H9 (cell line): Measurements from ENCODE around the gene SURF2. TPM values are rescaled to one million over a fixed set of nuclear protein-coding genes. Genes with fewer than 3 reads are reported as not detected.

Source experiments
- DNase-seq: peaks from one replicate; pipeline ENCODE4 v3.0.0-alpha.2; 2017
- H2AFZ ChIP-seq: one replicate; pipeline ENCODE4 v1.6.1; 2013; ENCODE audit warnings: mild to moderate bottlenecking, low read length, control low read depth, moderate library complexity
- H2AK5ac ChIP-seq: 2 replicates; pipeline ENCODE4 v1.6.1; 2013; ENCODE audit warnings: low read length, control low read depth, mixed read lengths; ENCODE audit not compliant: insufficient read length
- H2BK120ac ChIP-seq: one replicate; pipeline ENCODE4 v1.6.1; 2013; ENCODE audit warnings: low read depth, mild to moderate bottlenecking, low read length, control low read depth, inconsistent platforms; ENCODE audit not compliant: poor library complexity, severe bottlenecking
- H2BK12ac ChIP-seq: 2 replicates; pipeline ENCODE4 v1.6.1; 2013; ENCODE audit warnings: low read length, control low read depth, mixed read lengths, low read depth; ENCODE audit not compliant: insufficient read length
- H2BK15ac ChIP-seq: 2 replicates; pipeline ENCODE4 v1.6.1; 2013; ENCODE audit warnings: low read depth, low read length, control low read depth
- H2BK20ac ChIP-seq: one replicate; pipeline ENCODE4 v1.6.1; 2013; ENCODE audit warnings: low read depth, mild to moderate bottlenecking, low read length, control low read depth, inconsistent platforms; ENCODE audit not compliant: poor library complexity, severe bottlenecking
- H2BK5ac ChIP-seq: 2 replicates; pipeline ENCODE4 v1.6.1; 2013; ENCODE audit warnings: low read length, control low read depth, mixed read lengths; ENCODE audit not compliant: insufficient read length
- H3K14ac ChIP-seq: 2 replicates; pipeline ENCODE4 v1.6.1; 2013; ENCODE audit warnings: low read length, control low read depth; ENCODE audit not compliant: insufficient read depth
- H3K18ac ChIP-seq: 2 replicates; pipeline ENCODE4 v1.6.1; 2013; ENCODE audit warnings: low read depth, mild to moderate bottlenecking, mixed read lengths, low read length, control low read depth; ENCODE audit not compliant: insufficient read length
- H3K23ac ChIP-seq: 2 replicates; pipeline ENCODE4 v1.6.1; 2013; ENCODE audit warnings: low read length, control low read depth, mixed read lengths, low read depth; ENCODE audit not compliant: insufficient read length
- H3K23me2 ChIP-seq: 2 replicates; pipeline ENCODE4 v1.6.1; 2013; ENCODE audit warnings: low read depth, mild to moderate bottlenecking, mixed read lengths, low read length, control low read depth; ENCODE audit not compliant: insufficient read length, poor library complexity, severe bottlenecking
- H3K27ac ChIP-seq: 2 replicates; pipeline ENCODE4 v1.5.1; 2013; ENCODE audit warnings: low read length, control low read depth, mixed read lengths, low read depth; ENCODE audit not compliant: insufficient read length
- H3K27me3 ChIP-seq: 2 replicates; pipeline ENCODE4 v1.6.1; 2013; ENCODE audit warnings: low read length, control low read depth, inconsistent platforms; ENCODE audit not compliant: insufficient read depth
- H3K4ac ChIP-seq: 2 replicates; pipeline ENCODE4 v1.6.1; 2013; ENCODE audit warnings: low read depth, mild to moderate bottlenecking, control low read depth, inconsistent platforms, low read length, moderate library complexity
- H3K4me1 ChIP-seq: 2 replicates; pipeline ENCODE4 v1.6.1; 2013; ENCODE audit warnings: low read length, control low read depth, inconsistent platforms; ENCODE audit not compliant: insufficient read depth
- H3K4me2 ChIP-seq: 2 replicates; pipeline ENCODE4 v1.6.1; 2013; ENCODE audit warnings: low read length, control low read depth, mixed read lengths; ENCODE audit not compliant: insufficient read length, insufficient read depth
- H3K56ac ChIP-seq: 2 replicates; pipeline ENCODE4 v1.6.1; 2013; ENCODE audit warnings: low read depth, mild to moderate bottlenecking, mixed read lengths, low read length, control low read depth; ENCODE audit not compliant: insufficient read length
- H3K79me1 ChIP-seq: 2 replicates; pipeline ENCODE4 v1.6.1; 2013; ENCODE audit warnings: low read depth, mild to moderate bottlenecking, moderate library complexity, low read length, control low read depth, inconsistent platforms; ENCODE audit not compliant: insufficient read depth, poor library complexity, severe bottlenecking
- H3K79me2 ChIP-seq: 2 replicates; pipeline ENCODE4 v1.6.1; 2013; ENCODE audit warnings: low read length, control low read depth, inconsistent platforms; ENCODE audit not compliant: insufficient read depth
- H3K9ac ChIP-seq: 2 replicates; pipeline ENCODE4 v1.6.1; 2013; ENCODE audit warnings: low read length, control low read depth, mixed read lengths; ENCODE audit not compliant: insufficient read length; ENCODE audit errors: extremely low read depth
- H3K9me3 ChIP-seq: one replicate; pipeline ENCODE4 v1.6.1; 2013; ENCODE audit warnings: low read depth, low read length, inconsistent platforms; ENCODE audit not compliant: control insufficient read depth
- H3T11ph ChIP-seq: one replicate; pipeline ENCODE4 v1.6.1; 2013; ENCODE audit warnings: mild to moderate bottlenecking, low read length, control low read depth, inconsistent platforms
- H4K20me1 ChIP-seq: one replicate; pipeline ENCODE4 v1.6.1; 2013; ENCODE audit not compliant: control insufficient read depth, insufficient read length, insufficient read depth
- H4K5ac ChIP-seq: 2 replicates; pipeline ENCODE4 v1.6.1; 2013; ENCODE audit warnings: low read depth, mild to moderate bottlenecking, mixed read lengths, low read length, control low read depth; ENCODE audit not compliant: insufficient read length
- H4K8ac ChIP-seq: replicated peaks from 2 replicates; pipeline ENCODE4 v1.6.1; 2013; ENCODE audit warnings: low read length, control low read depth, mixed read lengths, low read depth; ENCODE audit not compliant: insufficient read length
- H4K91ac ChIP-seq: 2 replicates; pipeline ENCODE4 v1.6.1; 2013; ENCODE audit warnings: low read depth, mild to moderate bottlenecking, moderate library complexity, mixed read lengths, low read length, control low read depth; ENCODE audit not compliant: insufficient read length
- H3K27ac Mint-ChIP-seq, 3 experiments: 2 replicates in 2 of 3; 3 replicates in 1 of 3; pipeline ENCODE4 v1.8.0; 2020 to 2021; ENCODE audit warnings: mixed read lengths in 3 of 3, mild to moderate bottlenecking in 1 of 3, moderate library complexity in 1 of 3
- H3K27me3 Mint-ChIP-seq: 2 replicates; pipeline ENCODE4 v1.8.0; 2021; ENCODE audit warnings: low read depth, mild to moderate bottlenecking, moderate library complexity, mixed read lengths
- H3K36me3 Mint-ChIP-seq, 3 experiments: 2 replicates in 2 of 3; 3 replicates in 1 of 3; pipeline ENCODE4 v1.8.0; 2020 to 2021; ENCODE audit warnings: low read depth in 3 of 3, mixed read lengths in 3 of 3; ENCODE audit not compliant: insufficient read depth in 1 of 3
- H3K4me1 Mint-ChIP-seq, 2 experiments: 2 replicates each; pipeline ENCODE4 v1.8.0; 2020; ENCODE audit warnings: mixed read lengths in 2 of 2
- H3K4me3 Mint-ChIP-seq, 2 experiments: 2 replicates in 1 of 2; 3 replicates in 1 of 2; pipeline ENCODE4 v1.8.0; 2020 to 2021; ENCODE audit warnings: mild to moderate bottlenecking in 2 of 2, mixed read lengths in 2 of 2, moderate library complexity in 1 of 2
- H3K9me3 Mint-ChIP-seq, 2 experiments: 2 replicates in 1 of 2; 3 replicates in 1 of 2; pipeline ENCODE4 v1.8.0; 2020; ENCODE audit warnings: mild to moderate bottlenecking in 2 of 2, mixed read lengths in 2 of 2, moderate library complexity in 1 of 2
- WGBS: extraction: QIAGEN DNeasy Blood & Tissue Kit; methylation state at CpG from one replicate; pipeline ENCODE4 v1.1.7; 2013; ENCODE audit warnings: missing lambda C conversion rate, low lambda C conversion rate, mixed read lengths; ENCODE audit not compliant: insufficient read length; ENCODE audit errors: extremely low coverage; 5-methylcytosine and 5-hydroxymethylcytosine counted together
- long read RNA-seq: library from polyadenylated mRNA; unstranded; transcript quantifications from one replicate; pipeline ENCODE4 v2.0.0, GENCODE V29; 2020
- total RNA-seq: library from RNA; stranded (reverse); gene quantifications from 2 replicates; pipeline ENCODE4 v1.2.1, GENCODE V29; 2021
- TF ChIP-seq, protein P1 (sequence below): fragments of 200-600 bp; sonication (generic); conservative IDR thresholded peaks from 3 replicates; pipeline ENCODE4 v1.8.0; 2021; ENCODE audit warnings: antibody characterized with exemption, mild to moderate bottlenecking

SURF2 gene
- 44.4 and 46.1 TPM in 2 replicates for total RNA-seq
- long read RNA-seq, transcript SURF2-201 (6 exons, 842 nt) = major isoform, 43 of 69 reads
- long read RNA-seq, partial matches to known transcripts = 5 of 69 reads
- long read RNA-seq, other reads (novel, unspliced or antisense) = 21 of 69 reads

DNA sequence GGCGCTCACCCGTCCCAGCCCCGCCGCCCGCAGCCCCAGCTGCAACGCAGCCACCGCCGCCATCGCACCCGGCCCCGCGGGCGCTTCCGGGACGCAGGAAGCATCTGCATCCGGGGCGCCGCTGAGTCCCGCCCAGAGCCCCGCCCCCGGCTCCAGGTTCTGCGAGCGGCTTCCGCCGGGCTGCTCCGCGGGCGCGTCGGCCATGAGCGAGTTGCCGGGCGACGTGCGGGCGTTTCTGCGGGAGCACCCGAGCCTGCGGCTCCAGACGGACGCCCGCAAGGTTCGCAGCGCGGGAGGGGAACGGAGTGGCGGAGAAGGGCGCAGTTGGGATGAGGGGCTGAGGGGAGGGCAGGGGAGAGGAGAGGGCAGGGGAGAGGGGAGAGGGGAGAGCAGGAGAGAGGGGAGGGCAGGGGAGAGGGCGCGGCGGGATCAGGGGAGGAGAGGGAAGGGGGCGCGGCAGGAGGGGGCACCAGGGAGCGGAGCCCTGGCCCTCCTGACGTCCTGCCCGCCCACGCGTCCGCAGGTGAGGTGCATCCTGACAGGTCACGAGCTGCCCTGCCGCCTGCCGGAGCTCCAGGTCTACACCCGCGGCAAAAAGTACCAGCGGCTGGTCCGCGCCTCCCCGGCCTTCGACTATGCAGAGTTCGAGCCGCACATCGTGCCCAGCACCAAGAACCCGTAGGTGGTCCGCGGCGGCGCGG is at the start of gene SURF2, which contains the start of gene SURF1:
SURF2 (plus strand) TSS at position 160 of the 701 bp plus-strand sequence; CDS start at position 203, 43 bp downstream.
SURF1 (minus strand) TSS at position 97 of the 701 bp plus-strand sequence; CDS start at position 63, 34 bp downstream.
- H2AFZ ChIP-seq = no peak within 1 kb of the TSS

More for the DNA sequence above, at the start of gene SURF2, which contains the start of gene SURF1:
- Histone ChIP-seq H3K18ac (no peak within 1 kb of the TSS), H2BK5ac (no peak within 1 kb of the TSS), H3K14ac (no peak within 1 kb of the TSS), H3K9ac (peak within 1 kb of the TSS; percentile 45), H3K4me2 (peak within 1 kb of the TSS; percentile 60), H3K79me2 (no peaks in the 10 kb centered on the region; the same call in 1 of the 2 replicates), H4K5ac (no peak within 1 kb of the TSS), H3K79me1 (peaks cover 3% of the 10 kb centered on the region), H4K8ac (no peak within 1 kb of the TSS), H2BK15ac (no peak within 1 kb of the TSS), H3T11ph (no peak within 1 kb of the TSS), H3K27me3 (no peaks in the 10 kb centered on the region), H3K23ac (no peak within 1 kb of the TSS), H2BK120ac (no peak within 1 kb of the TSS), H3K9me3 (no peaks in the 10 kb centered on the region), H4K91ac (no peak within 1 kb of the TSS), H2BK20ac (no peak within 1 kb of the TSS), H3K56ac (no peak within 1 kb of the TSS), H3K23me2 (peaks cover 10% of the 10 kb centered on the region), H3K4me1 (no peaks in the 10 kb centered on the region), H3K27ac (no peak within 1 kb of the TSS), H3K4ac (no peak within 1 kb of the TSS), H4K20me1 (no peaks in the 10 kb centered on the region), H2BK12ac (no peak within 1 kb of the TSS), H2AK5ac (no peak within 1 kb of the TSS)
- Mint-ChIP-seq H3K9me3 (no peaks in the 10 kb centered on the region), H3K36me3 (peaks cover 12 to 57% (median 50%) of the 10 kb centered on the region in 3 experiments; a peak in 6 of 7 replicates), H3K4me1 (peaks cover 11 to 12% of the 10 kb centered on the region in 2 experiments), H3K4me3 (peak within 1 kb of the TSS; percentile 92 to 96), H3K27me3 (no peaks in the 10 kb centered on the region), H3K27ac (peak within 1 kb of the TSS; percentile 72 to 95 (median 94); a peak in 5 of 7 replicates)
- TF ChIP-seq, protein P1, sequence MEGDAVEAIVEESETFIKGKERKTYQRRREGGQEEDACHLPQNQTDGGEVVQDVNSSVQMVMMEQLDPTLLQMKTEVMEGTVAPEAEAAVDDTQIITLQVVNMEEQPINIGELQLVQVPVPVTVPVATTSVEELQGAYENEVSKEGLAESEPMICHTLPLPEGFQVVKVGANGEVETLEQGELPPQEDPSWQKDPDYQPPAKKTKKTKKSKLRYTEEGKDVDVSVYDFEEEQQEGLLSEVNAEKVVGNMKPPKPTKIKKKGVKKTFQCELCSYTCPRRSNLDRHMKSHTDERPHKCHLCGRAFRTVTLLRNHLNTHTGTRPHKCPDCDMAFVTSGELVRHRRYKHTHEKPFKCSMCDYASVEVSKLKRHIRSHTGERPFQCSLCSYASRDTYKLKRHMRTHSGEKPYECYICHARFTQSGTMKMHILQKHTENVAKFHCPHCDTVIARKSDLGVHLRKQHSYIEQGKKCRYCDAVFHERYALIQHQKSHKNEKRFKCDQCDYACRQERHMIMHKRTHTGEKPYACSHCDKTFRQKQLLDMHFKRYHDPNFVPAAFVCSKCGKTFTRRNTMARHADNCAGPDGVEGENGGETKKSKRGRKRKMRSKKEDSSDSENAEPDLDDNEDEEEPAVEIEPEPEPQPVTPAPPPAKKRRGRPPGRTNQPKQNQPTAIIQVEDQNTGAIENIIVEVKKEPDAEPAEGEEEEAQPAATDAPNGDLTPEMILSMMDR = peak; percentile 24; the same call in 1 of the 3 replicates
- DNase-seq = peak; percentile 88
- WGBS = no CpG with 5 or more reads among the region's 78 CpGs
